Tibial artery (tissue), 4 donors: ENCODE measurements around the gene CCSER1.
"Not testable (repeated sequence)": the region's sequence is repeated elsewhere in the genome, so short reads cannot be mapped to it uniquely, and the experiment has no call there.

Experiments
- DNase-seq, 2 donors: peaks; one replicate each; pipeline ENCODE4 v3.0.0-alpha.2; 2019
- H3K27ac ChIP-seq, 2 donors: fragments of 200-600 bp; sonication (generic) in 1 of 2; 1 replicate in 1 of 2; 2 replicates in 1 of 2; pipeline ENCODE4 v1.5.1; 2018 to 2019; ENCODE audit warnings: mild to moderate bottlenecking in 1 of 2
- H3K27me3 ChIP-seq, 2 donors: fragments of 200-600 bp; sonication (generic) in 1 of 2; one replicate each; pipeline versions ENCODE4 v1.5.1 to v1.6.0; 2016 to 2019
- H3K36me3 ChIP-seq, 3 donors: fragments of 200-600 bp; sonication (generic) in 2 of 3; one replicate each; pipeline ENCODE4 v1.5.1; 2016 to 2019; ENCODE audit warnings: mild to moderate bottlenecking in 2 of 3
- H3K4me1 ChIP-seq, 4 donors: fragments of 200-600 bp; sonication (generic) in 2 of 4; 1 replicate in 3 of 4; 2 replicates in 1 of 4; pipeline ENCODE4 v1.5.1; 2016 to 2019
- H3K4me3 ChIP-seq, 2 donors: fragments of 200-600 bp; sonication (generic) in 1 of 2; 1 replicate in 1 of 2; 2 replicates in 1 of 2; pipeline ENCODE4 v1.5.1; 2018 to 2019; ENCODE audit warnings: mild to moderate bottlenecking in 2 of 2
- H3K9me3 ChIP-seq, 3 donors: fragments of 200-600 bp; sonication (generic) in 1 of 3; one replicate each; pipeline ENCODE4 v1.5.1; 2016 to 2019
- intact Hi-C: fragments of 100-400 bp; cut with DNase I; formaldehyde crosslinking; loops from one replicate; pipeline ENCODE4 v1.15.0; 2023; ENCODE audit warnings: low total_unique reads
- TF ChIP-seq, protein P1 (sequence below), 2 experiments: fragments of 200-600 bp in 1 of 2; fragments of 450-650 bp in 1 of 2; IDR thresholded peaks; one replicate each; pipeline ENCODE4 v1.5.1; 2017 to 2019; ENCODE audit warnings: antibody characterized with exemption in 2 of 2, mild to moderate bottlenecking in 1 of 2, moderate library complexity in 1 of 2

Gene CCSER1

GRCh38 chr4:91304292-91304691 lies 1177.1 kb downstream of the CCSER1 start:
- Histone ChIP-seq H3K27ac (no peak overlapping the region), H3K4me1 (no peaks in the 10 kb centered on the region), H3K36me3 (no peaks in the 10 kb centered on the region), H3K27me3 (no peaks in the 10 kb centered on the region), H3K9me3 (no peaks in the 10 kb centered on the region), H3K4me3 (no peak overlapping the region)
- TF ChIP-seq, protein P1, sequence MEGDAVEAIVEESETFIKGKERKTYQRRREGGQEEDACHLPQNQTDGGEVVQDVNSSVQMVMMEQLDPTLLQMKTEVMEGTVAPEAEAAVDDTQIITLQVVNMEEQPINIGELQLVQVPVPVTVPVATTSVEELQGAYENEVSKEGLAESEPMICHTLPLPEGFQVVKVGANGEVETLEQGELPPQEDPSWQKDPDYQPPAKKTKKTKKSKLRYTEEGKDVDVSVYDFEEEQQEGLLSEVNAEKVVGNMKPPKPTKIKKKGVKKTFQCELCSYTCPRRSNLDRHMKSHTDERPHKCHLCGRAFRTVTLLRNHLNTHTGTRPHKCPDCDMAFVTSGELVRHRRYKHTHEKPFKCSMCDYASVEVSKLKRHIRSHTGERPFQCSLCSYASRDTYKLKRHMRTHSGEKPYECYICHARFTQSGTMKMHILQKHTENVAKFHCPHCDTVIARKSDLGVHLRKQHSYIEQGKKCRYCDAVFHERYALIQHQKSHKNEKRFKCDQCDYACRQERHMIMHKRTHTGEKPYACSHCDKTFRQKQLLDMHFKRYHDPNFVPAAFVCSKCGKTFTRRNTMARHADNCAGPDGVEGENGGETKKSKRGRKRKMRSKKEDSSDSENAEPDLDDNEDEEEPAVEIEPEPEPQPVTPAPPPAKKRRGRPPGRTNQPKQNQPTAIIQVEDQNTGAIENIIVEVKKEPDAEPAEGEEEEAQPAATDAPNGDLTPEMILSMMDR (IDR thresholded peaks at IDR 0.05) = no peak
- intact Hi-C loops = no loop called here
- no peak for DNase-seq

GRCh38 chr4:91317434-91317833 lies 1190.2 kb downstream of the CCSER1 start:
- no peak overlapping the region for H3K27ac ChIP-seq
- H3K27me3 ChIP-seq = no peaks in the 10 kb centered on the region
- TF ChIP-seq, protein P1 (IDR thresholded peaks at IDR 0.05) = no peak
- H3K4me1 ChIP-seq = no peaks in the 10 kb centered on the region
- no peaks in the 10 kb centered on the region for H3K9me3 ChIP-seq
- intact Hi-C loops = no loop called here
- H3K4me3 ChIP-seq = no peak overlapping the region
- DNase-seq = no peak
- H3K36me3 ChIP-seq = no peaks in the 10 kb centered on the region

- Histone ChIP-seq H3K9me3 (no peaks in the 10 kb centered on the region), H3K27ac (no peak overlapping the region), H3K4me1 (no peaks in the 10 kb centered on the region), H3K27me3 (no peaks in the 10 kb centered on the region), H3K36me3 (no peaks in the 10 kb centered on the region), H3K4me3 (no peak overlapping the region)
- intact Hi-C loops = no loop called here
- TF ChIP-seq, protein P1 (IDR thresholded peaks at IDR 0.05) = no peak
- DNase-seq = no peak
Measured at GRCh38 chr4:91319556-91320268, 1192.5 kb downstream of the CCSER1 start.

- DNase-seq = no peak
- Histone ChIP-seq H3K9me3 (peaks cover 4 to 15% (median 7%) of the 10 kb centered on the region in 3 donors), H3K27me3 (no peaks in the 10 kb centered on the region), H3K27ac (no peak overlapping the region), H3K4me3 (no peak overlapping the region), H3K36me3 (no peaks in the 10 kb centered on the region), H3K4me1 (peaks cover 0 to 10% (median 0%) of the 10 kb centered on the region in 4 donors)
- TF ChIP-seq, protein P1 (IDR thresholded peaks at IDR 0.05) = no peak
- intact Hi-C loops = no loop called here
Measured at GRCh38 chr4:91322961-91323360, 1195.8 kb downstream of the CCSER1 start.

DNA sequence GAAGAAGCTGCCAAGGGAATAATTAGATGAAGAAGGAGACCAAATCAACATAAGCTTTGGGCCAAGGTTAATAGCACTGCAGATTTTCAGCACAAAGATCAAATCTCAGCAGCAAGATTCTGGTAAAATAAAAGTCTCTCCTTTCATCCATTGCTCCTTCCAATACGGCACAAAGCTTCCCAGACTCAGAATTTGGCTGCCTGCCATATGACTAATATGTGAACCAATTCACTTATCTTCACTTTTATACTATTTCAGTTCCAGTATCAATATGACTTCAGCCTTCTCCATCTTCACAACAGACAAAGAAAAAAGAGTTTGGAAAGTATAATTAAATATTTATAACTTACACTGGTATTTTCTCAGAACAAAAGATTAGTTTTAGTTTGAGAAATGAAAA lies 1198.3 kb downstream of the CCSER1 start:
- TF ChIP-seq, protein P1 (IDR thresholded peaks at IDR 0.05) = no peak
- intact Hi-C loops = no loop called here
- no peaks in the 10 kb centered on the region for H3K36me3 ChIP-seq
- no peak for DNase-seq
- peaks cover 4 to 15% (median 7%) of the 10 kb centered on the region in 3 donors for H3K9me3 ChIP-seq
- H3K27ac ChIP-seq = no peak overlapping the region
- no peak overlapping the region for H3K4me3 ChIP-seq
- H3K4me1 ChIP-seq = peaks cover 0 to 10% (median 0%) of the 10 kb centered on the region in 4 donors
- no peaks in the 10 kb centered on the region for H3K27me3 ChIP-seq

GRCh38 chr4:91326167-91326566 lies 1199.0 kb downstream of the CCSER1 start:
- H3K9me3 ChIP-seq = peaks cover 4 to 15% (median 7%) of the 10 kb centered on the region in 3 donors
- H3K27me3 ChIP-seq, H3K36me3 ChIP-seq, H3K27ac ChIP-seq, H3K4me1 ChIP-seq, intact Hi-C loops, H3K4me3 ChIP-seq, DNase-seq: not testable (repeated sequence)
